IPS-18a (cell line): Measurements from ENCODE around the gene RREB1.
"Not testable (repeated sequence)": the region's sequence is repeated elsewhere in the genome, so short reads cannot be mapped to it uniquely, and the experiment has no call there.

Experiments used
- H3K27ac ChIP-seq: one replicate; pipeline ENCODE4 v1.5.1; 2013; ENCODE audit warnings: low read length
- H3K27me3 ChIP-seq: one replicate; pipeline ENCODE4 v1.6.1; 2013; ENCODE audit warnings: mild to moderate bottlenecking, low read length; ENCODE audit not compliant: control insufficient read depth, insufficient read depth
- H3K36me3 ChIP-seq: one replicate; pipeline ENCODE4 v1.6.1; 2013; ENCODE audit warnings: low read depth, low read length; ENCODE audit not compliant: control insufficient read depth
- H3K4me1 ChIP-seq: one replicate; pipeline ENCODE4 v1.6.1; 2013; ENCODE audit warnings: low read depth, low read length; ENCODE audit not compliant: control insufficient read depth
- H3K4me3 ChIP-seq: one replicate; pipeline ENCODE4 v1.5.1; 2013; ENCODE audit warnings: low read length
- H3K9ac ChIP-seq: one replicate; pipeline ENCODE4 v1.6.1; 2013; ENCODE audit warnings: mild to moderate bottlenecking, low read length, moderate library complexity
- H3K9me3 ChIP-seq: one replicate; pipeline ENCODE4 v1.6.1; 2013; ENCODE audit warnings: low read depth, low read length; ENCODE audit not compliant: control insufficient read depth

The RREB1 gene

GRCh38 chr6:7150381-7151064 lies 42.8 kb downstream of the RREB1 start:
- H3K27me3 ChIP-seq = no peaks in the 10 kb centered on the region
- H3K4me3 ChIP-seq = no peak overlapping the region
- no peaks in the 10 kb centered on the region for H3K36me3 ChIP-seq
- no peak overlapping the region for H3K27ac ChIP-seq
- no peaks in the 10 kb centered on the region for H3K9me3 ChIP-seq
- H3K9ac ChIP-seq = no peak overlapping the region
- H3K4me1 ChIP-seq = peaks cover 53% of the 10 kb centered on the region

- Histone ChIP-seq H3K36me3 (no peaks in the 10 kb centered on the region), H3K9ac (no peak overlapping the region), H3K9me3 (no peaks in the 10 kb centered on the region), H3K27me3 (no peaks in the 10 kb centered on the region), H3K4me3 (no peak overlapping the region), H3K4me1 (peaks cover 53% of the 10 kb centered on the region), H3K27ac (no peak overlapping the region)
These were observed 43.6 kb downstream of the RREB1 start for GRCh38 chr6:7151381-7151780.

GRCh38 chr6:7152462-7152861 lies 44.7 kb downstream of the RREB1 start:
- Histone ChIP-seq H3K27me3 (no peaks in the 10 kb centered on the region), H3K9me3 (no peaks in the 10 kb centered on the region), H3K36me3 (no peaks in the 10 kb centered on the region), H3K4me3 (no peak overlapping the region), H3K27ac (no peak overlapping the region), H3K9ac (no peak overlapping the region), H3K4me1 (peaks cover 45% of the 10 kb centered on the region)

GRCh38 chr6:7153789-7154188 lies 46.0 kb downstream of the RREB1 start:
- no peak overlapping the region for H3K4me3 ChIP-seq
- H3K36me3 ChIP-seq = no peaks in the 10 kb centered on the region
- H3K9me3 ChIP-seq = no peaks in the 10 kb centered on the region
- H3K4me1 ChIP-seq = peaks cover 47% of the 10 kb centered on the region
- H3K27ac ChIP-seq = no peak overlapping the region
- H3K9ac ChIP-seq = no peak overlapping the region
- no peaks in the 10 kb centered on the region for H3K27me3 ChIP-seq

- Histone ChIP-seq H3K9me3 (no peaks in the 10 kb centered on the region), H3K4me1 (peaks cover 47% of the 10 kb centered on the region), H3K36me3 (no peaks in the 10 kb centered on the region), H3K9ac (no peak overlapping the region), H3K27ac (no peak overlapping the region), H3K27me3 (no peaks in the 10 kb centered on the region), H3K4me3 (no peak overlapping the region)
These were observed 46.8 kb downstream of the RREB1 start for GRCh38 chr6:7154341-7155139.

GRCh38 chr6:7155871-7156579 lies 48.3 kb downstream of the RREB1 start:
- H3K27me3 ChIP-seq = no peaks in the 10 kb centered on the region
- peaks cover 39% of the 10 kb centered on the region for H3K4me1 ChIP-seq
- no peak overlapping the region for H3K4me3 ChIP-seq
- H3K36me3 ChIP-seq = no peaks in the 10 kb centered on the region
- peak overlapping the region; percentile 9 for H3K9ac ChIP-seq
- no peaks in the 10 kb centered on the region for H3K9me3 ChIP-seq
- H3K27ac ChIP-seq = peak overlapping the region; percentile 9

- Histone ChIP-seq H3K9ac (no peak overlapping the region), H3K4me3 (no peak overlapping the region), H3K27ac (no peak overlapping the region), H3K27me3 (no peaks in the 10 kb centered on the region), H3K9me3 (no peaks in the 10 kb centered on the region), H3K4me1 (peaks cover 31% of the 10 kb centered on the region), H3K36me3 (no peaks in the 10 kb centered on the region)
These were observed 49.0 kb downstream of the RREB1 start for GRCh38 chr6:7156643-7157278.

GRCh38 chr6:7157307-7157706 lies 49.5 kb downstream of the RREB1 start:
- H3K27ac ChIP-seq, H3K36me3 ChIP-seq, H3K27me3 ChIP-seq, H3K9ac ChIP-seq, H3K4me3 ChIP-seq, H3K9me3 ChIP-seq: not testable (repeated sequence)
- peaks cover 28% of the 10 kb centered on the region for H3K4me1 ChIP-seq

GRCh38 chr6:7157752-7158616 lies 50.2 kb downstream of the RREB1 start:
- H3K9me3 ChIP-seq = no peaks in the 10 kb centered on the region
- H3K9ac ChIP-seq = no peak overlapping the region
- peaks cover 23% of the 10 kb centered on the region for H3K4me1 ChIP-seq
- no peaks in the 10 kb centered on the region for H3K27me3 ChIP-seq
- H3K36me3 ChIP-seq = no peaks in the 10 kb centered on the region
- no peak overlapping the region for H3K4me3 ChIP-seq
- H3K27ac ChIP-seq = no peak overlapping the region

- Histone ChIP-seq H3K4me3 (no peak overlapping the region), H3K27me3 (no peaks in the 10 kb centered on the region), H3K9ac (no peak overlapping the region), H3K9me3 (no peaks in the 10 kb centered on the region), H3K4me1 (peaks cover 30% of the 10 kb centered on the region), H3K36me3 (no peaks in the 10 kb centered on the region), H3K27ac (no peak overlapping the region)
These were observed 52.2 kb downstream of the RREB1 start for GRCh38 chr6:7159790-7160525.
